Transverse colon (tissue), 3 donors: Measurements from ENCODE around the gene PAX7.

Source experiments
- CTCF ChIP-seq, 5 experiments: fragments of 200-600 bp in 3 of 5; fragments of 450-650 bp in 2 of 5; sonication (generic) in 3 of 5; IDR thresholded peaks; 1 replicate in 2 of 5; 2 replicates in 3 of 5; pipeline ENCODE4 v1.5.1; 2016 to 2017; ENCODE audit warnings: antibody characterized with exemption in 5 of 5, inconsistent platforms in 3 of 5, mild to moderate bottlenecking in 2 of 5, moderate library complexity in 1 of 5
- POLR2A ChIP-seq: fragments of 450-650 bp; IDR thresholded peaks from one replicate; pipeline ENCODE4 v1.6.1; 2016; ENCODE audit warnings: antibody characterized with exemption, mild to moderate bottlenecking, moderate library complexity

GRCh38 chr1:18761948-18762840 is 131.5 kb downstream of the PAX7 start:
- TF ChIP-seq CTCF (IDR thresholded peaks at IDR 0.05) (no peak), POLR2A (no peak)
